Activated CD8-positive, alpha-beta memory T cell treated with anti-CD3 and anti-CD28 coated beads, Interleukin-2, amount 50 U/mL, for 24 hours (primary cell): ENCODE results near the gene LRG1.
"Not testable (repeated sequence)": the region's sequence is repeated elsewhere in the genome, so short reads cannot be mapped to it uniquely, and the experiment has no call there.

ENCODE experiments used
- DNase-seq: peaks from one replicate; pipeline ENCODE4 v3.0.0-alpha.2; 2020; ENCODE audit errors: extremely low read depth

The LRG1 gene

DNA sequence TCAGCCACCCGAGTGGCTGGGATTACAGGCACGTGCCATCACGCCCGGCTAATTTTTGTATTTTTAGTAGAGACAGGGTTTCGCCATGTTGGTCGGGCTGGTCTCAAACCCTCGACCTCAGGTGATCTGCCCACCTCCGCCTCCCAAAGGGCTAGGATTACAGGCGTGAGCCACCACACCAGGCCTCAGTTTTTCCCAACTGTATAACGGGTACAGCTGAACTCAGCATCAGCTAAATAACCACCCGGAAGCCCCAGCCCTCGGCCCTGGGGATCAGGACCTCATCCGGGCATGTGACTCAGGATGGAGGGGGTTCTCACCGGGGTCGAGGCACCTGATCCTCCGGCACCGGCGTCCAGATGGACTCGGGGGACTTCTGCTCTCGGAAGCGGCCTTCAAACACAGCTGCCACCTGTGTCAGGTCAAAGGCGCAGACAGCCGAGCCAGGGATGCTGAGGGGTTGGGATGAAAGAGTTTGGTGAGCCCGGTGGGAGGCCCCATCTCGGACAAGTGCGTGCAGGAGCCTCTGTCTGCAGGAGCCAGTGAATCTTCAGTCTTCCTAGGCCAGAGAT is 10.7 kb upstream of the LRG1 start:
- DNase-seq, result no peak

DNA sequence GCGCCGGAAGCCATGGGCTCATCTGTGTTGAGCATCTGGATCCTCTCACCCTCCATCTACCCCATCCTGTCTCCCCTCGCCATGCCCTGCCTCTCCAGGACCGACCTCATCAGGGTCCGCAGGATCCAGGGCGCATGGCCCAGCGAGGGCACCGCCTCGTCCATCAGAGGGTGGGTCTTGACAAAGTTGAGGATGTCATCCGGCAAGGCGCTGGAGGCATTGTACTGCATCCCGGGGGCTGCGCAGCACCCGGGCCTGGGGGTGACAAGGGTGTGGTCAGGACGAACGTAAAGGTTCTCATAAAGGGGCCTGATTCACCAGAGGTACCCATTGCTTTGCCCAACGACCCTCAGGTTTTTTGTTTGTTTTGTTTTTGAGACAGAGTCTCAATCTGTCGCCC is 10.2 kb upstream of the LRG1 start:
- no peak for DNase-seq

- DNase-seq, result no peak
Observed at GRCh38 chr19:4548238-4548584, 8.4 kb upstream of the LRG1 start.

GRCh38 chr19:4547303-4548237 is 7.7 kb upstream of the LRG1 start:
- DNase-seq, result no peak

DNA sequence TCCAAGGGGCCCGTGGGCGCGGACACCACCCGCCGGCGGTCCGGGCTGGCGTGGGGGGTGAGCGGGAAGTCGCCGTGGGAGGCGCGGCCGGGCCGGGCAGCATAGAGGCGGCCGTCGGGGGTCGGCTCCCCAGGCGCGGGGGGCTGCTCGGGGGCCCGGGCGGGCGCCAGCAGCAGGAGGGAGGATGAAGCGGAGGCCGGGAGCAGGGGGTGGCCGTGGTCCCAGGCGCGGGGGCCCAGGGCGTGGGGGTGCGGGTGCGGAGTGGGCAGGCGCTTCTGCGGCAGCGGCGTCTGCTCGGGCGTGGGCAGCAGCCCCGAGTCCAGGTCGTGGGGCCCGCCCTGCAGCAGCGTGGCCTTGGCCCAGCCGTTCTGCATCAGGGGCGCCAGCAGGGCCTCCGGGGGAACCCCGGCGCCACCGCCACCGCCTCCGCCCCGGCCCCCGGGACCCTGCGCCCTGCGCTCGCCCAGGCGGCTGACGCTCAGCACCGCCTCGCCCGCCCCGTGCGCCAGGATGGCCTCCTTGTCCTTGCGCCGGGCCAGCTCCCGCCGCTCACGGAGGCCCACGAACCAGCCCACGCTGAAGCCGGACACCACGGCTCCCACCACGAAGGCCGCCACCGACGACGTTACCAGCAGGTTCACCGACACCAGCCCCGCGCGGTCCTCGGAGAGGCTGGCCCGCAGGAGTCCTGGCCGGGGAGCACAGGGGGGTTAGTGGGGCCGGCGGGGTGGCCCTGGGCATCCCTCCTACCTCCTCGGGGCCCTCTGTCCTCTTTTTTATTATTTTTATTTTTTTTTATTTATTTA is 4.2 kb upstream of the LRG1 start:
- no peak for DNase-seq

DNA sequence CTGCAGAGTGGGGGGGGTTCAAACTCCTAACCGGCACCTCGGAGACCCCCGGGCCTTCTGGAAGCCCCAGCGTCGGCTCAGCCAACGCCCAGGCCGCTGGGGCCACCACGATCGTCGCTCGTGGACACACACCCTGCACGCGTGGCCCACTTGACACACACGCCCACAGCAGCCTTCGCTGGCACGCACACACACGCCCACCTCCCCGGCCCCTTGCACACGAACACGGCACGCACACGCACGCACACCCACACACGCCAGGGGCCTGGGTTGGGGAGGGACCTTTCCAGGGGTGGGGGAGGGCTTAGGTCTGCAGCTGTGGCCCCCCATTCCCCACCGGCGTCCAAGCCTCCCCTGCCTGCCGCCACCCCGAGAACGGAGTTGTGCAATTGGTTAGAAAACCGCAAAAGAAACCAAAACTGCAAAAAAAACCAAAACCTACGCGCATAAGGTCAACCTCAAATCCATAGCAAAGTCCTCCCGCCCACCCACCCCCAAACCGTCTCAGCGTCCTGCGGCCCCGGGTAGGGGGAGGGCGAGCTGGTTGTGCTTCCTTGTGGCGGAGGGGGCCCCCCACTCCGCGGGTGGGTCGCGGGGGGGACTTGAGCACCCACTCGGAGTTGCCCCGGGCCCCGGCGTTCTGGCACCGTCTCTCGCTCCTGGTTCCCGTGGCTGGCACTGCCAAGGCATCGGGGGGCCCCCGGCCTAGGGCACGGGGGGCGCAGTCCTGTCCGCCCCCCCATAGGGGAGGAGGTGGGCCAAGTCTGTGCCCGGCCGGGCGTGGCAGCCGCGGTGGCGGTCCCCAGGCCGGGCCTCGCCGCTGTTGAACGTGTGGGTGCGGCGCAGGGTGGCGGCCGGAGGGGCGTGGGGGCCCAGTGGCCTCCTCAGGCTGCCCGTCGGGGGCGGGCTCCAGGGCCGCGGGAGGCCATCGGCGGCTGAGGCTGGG is 3.3 kb upstream of the LRG1 start:
- no peak for DNase-seq

GRCh38 chr19:4541806-4542145 is 1.9 kb upstream of the LRG1 start:
- DNase-seq, result not testable (repeated sequence)

DNA sequence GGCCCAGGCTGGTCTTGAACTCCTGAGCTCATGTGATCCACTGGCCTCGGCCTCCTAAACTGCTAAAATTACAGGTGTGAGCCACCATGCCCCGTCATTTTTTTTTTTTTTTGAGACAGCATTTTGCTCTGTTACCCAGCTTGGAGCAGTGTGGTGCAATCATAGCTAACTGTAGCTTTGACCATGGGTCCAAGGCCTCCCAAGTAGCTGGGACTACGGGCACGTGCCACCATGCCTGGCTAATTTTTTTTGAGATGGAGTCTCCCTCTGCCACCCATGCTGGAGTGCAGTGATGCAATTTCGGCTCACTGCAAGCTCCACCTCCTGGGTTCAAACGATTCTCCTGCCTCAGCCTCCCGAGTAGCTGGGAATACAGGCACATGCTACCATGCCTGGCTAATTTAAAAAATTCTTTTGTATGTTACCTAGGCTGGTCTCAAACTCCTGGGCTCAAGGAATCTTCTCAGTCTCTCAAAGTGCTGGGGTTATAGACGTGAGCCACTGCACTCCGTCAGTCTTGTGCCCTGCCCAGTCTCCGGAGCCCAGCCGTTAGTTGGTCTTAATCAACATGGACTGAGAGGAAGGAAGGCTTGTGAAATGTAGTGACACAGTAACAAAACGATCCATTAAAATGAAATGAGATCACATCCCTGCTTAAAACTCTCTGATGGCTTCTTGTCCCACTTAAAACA is 1.4 kb upstream of the LRG1 start:
- DNase-seq, result no peak

GRCh38 chr19:4539169-4539692 is 605 bp downstream of the LRG1 start:
- DNase-seq, result no peak

- DNase-seq, result no peak
Observed at GRCh38 chr19:4538601-4538954, 1.3 kb downstream of the LRG1 start.

GRCh38 chr19:4537953-4538600 is 1.8 kb downstream of the LRG1 start:
- no peak for DNase-seq

DNA sequence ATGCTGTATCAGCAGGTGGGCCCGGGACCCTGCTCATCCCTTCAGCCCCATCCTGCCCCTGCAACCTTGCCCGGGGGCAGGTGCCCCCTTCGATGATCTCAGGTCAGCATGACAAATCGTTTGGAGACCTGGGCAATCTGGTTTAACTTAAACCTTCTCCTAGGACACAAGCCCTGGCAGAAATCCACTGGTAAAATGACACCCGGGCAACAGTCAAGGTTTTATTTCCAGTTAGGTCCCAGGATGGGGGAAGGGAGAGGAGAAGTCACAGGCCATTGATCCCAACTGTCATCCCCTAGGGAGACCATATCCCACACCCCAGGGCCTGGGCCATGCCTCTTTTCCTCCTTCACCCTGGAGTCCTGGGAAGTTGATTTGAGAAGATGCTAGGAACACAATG is 3.0 kb downstream of the LRG1 start:
- DNase-seq, result no peak

GRCh38 chr19:4534836-4535658 is 4.8 kb downstream of the LRG1 start, which contains the start of gene PLIN5:
PLIN5 (minus strand) TSS chr19:4535224; CDS start chr19:4534074, 1,150 bp downstream.
- peak; percentile 12 for DNase-seq

DNA sequence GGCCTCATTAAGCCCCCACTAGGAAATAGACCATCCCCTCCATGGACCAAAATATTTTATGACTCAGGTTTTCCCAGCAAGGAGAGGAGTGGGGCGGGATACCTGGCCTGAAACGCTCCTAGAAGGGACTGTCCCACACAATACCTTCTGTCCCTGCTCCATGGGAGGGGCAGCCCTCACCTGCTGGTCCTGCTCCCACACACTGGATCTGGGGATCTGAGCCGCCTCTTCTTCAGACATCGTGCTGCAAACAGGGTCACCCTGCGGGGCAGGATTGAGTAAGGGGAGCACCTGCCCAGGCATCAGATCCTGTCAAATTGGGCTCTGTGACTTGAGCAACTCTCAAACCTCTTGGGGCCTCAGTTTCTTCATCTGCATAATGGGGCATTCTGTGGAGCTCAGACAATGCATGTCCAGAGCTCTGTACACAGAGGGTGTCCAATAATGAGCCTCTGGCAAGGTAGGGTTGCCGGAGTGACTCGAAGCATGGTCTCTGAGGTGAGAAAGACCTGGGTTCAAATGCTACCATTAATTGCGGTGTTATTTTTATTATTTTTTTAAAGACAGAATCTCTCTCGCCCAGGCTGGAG is 5.9 kb downstream of the LRG1 start:
- no peak for DNase-seq

DNA sequence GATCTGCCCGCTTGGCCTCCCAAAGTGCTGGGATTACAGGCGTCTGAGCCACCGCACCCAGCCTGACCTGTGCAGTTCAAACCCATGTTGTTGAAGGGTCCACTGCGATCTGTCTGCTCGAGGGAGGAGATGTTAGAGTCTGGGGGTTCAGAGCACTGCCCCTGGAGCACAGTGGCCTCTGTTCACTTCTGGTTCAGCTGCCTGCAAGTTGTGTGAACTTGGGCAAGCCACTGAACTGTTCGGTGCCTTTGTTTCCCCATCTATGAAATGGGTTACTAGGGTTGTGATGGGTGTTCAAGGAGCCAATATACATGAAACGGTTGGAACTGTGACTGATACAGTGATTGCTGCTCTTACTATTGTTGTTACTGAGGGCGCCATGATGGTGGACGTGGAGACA is 6.5 kb downstream of the LRG1 start:
- no peak for DNase-seq

DNA sequence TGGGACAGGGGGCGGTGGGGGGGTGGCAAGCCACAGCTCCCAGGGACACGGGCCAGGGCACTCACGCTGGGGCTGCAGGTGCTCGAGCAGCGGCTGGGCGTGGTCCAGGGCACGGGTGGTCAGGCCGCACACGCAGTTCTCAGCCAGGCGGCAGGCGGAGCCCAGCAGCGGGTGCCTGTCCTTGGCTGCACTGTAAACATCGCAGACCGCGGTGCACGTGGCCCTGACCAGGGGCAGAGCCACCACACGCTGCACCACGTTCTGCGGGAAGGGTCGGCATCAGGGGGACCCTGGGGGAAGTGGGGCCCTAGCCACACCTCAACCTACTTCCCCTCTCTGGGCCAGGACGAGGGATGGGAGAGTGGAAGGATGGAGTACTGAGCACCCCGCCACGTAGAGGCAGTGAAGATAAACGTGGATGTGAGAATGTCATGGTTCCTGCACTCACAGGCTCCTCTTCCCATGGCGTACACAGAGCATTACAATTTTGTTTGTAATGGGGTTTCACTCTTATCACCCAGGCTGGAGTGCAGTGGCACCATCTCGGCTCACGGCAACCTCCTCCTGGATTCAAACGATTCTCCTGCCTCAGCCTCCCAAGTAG is 8.2 kb downstream of the LRG1 start:
- no peak for DNase-seq

GRCh38 chr19:4529924-4530522 is 9.8 kb downstream of the LRG1 start:
- no peak for DNase-seq

- no peak for DNase-seq
Observed at GRCh38 chr19:4528843-4529242, 11.0 kb downstream of the LRG1 start.
